OCI-LY7 (cell line): Measurements from ENCODE around the gene TPSG1.
"Not testable (repeated sequence)": the region's sequence is repeated elsewhere in the genome, so short reads cannot be mapped to it uniquely, and the experiment has no call there.

Source experiments
- EZH2phosphoT487 ChIP-seq: fragments of 200-600 bp; sonication (generic); IDR thresholded peaks from 2 replicates; pipeline ENCODE4 v1.6.1; 2018; ENCODE audit warnings: low read depth, borderline replicate concordance, mild to moderate bottlenecking, mixed run types, antibody characterized with exemption, low read length, moderate library complexity, mixed read lengths
- TF ChIP-seq, protein P1 (sequence below): fragments of 200-600 bp; sonication (generic); conservative IDR thresholded peaks from 2 replicates; pipeline ENCODE4 v1.5.1; 2014; ENCODE audit warnings: mild to moderate bottlenecking, antibody characterized with exemption, low read length, moderate library complexity, mixed read lengths

DNA sequence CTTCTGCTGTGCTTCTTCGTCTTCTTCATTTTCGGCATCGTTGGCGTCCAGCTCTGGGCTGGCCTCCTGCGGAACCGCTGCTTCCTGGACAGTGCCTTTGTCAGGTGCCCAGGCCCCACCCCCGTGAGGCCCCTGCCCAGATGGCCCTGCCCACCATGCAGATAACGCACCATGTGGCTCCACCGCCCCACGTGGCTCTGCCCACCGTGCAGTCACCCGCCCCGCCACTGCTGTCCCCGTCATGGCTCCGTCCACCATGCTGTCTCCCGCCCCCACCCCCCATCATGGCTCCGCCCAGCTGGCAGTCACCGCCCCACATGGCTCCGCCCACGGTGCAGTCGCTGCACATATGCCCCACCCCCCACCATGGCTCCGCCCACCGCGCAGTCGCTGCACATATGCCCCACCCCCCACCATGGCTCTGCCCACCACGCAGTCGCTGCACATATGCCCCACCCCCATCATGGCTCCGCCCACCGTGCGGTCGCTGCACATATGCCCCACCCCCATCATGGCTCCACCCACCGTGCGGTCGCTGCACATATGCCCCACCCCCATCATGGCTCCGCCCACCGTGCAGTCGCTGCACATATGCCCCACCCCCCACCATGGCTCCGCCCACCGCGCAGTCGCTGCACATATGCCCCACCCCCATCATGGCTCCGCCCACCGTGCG lies 26.3 kb downstream of the TPSG1 start:
- TF ChIP-seq, protein P1, sequence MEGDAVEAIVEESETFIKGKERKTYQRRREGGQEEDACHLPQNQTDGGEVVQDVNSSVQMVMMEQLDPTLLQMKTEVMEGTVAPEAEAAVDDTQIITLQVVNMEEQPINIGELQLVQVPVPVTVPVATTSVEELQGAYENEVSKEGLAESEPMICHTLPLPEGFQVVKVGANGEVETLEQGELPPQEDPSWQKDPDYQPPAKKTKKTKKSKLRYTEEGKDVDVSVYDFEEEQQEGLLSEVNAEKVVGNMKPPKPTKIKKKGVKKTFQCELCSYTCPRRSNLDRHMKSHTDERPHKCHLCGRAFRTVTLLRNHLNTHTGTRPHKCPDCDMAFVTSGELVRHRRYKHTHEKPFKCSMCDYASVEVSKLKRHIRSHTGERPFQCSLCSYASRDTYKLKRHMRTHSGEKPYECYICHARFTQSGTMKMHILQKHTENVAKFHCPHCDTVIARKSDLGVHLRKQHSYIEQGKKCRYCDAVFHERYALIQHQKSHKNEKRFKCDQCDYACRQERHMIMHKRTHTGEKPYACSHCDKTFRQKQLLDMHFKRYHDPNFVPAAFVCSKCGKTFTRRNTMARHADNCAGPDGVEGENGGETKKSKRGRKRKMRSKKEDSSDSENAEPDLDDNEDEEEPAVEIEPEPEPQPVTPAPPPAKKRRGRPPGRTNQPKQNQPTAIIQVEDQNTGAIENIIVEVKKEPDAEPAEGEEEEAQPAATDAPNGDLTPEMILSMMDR = not testable (repeated sequence)
- TF ChIP-seq EZH2phosphoT487 = not testable (repeated sequence)
